GM13977 (cell line): ENCODE results near the gene RHOH.

Experiments used
- DNase-seq: peaks from one replicate; pipeline ENCODE4 v3.0.0; 2012; ENCODE audit warnings: low spot score
- CTCF ChIP-seq: IDR thresholded peaks from 2 replicates; pipeline ENCODE4 v1.5.1; 2012; ENCODE audit warnings: mild to moderate bottlenecking, control low read depth; ENCODE audit not compliant: insufficient read depth; ENCODE audit errors: extremely low read depth, missing control alignments
- in situ Hi-C: fragments of 300-500 bp; cut with MboI; formaldehyde crosslinking; loops from one replicate; pipeline ENCODE4 v1.12.0; 2022; ENCODE audit warnings: low sequenced_read_pairs, low pct_unique_long_range_greater_than_20kb, mixed read lengths, inconsistent platforms; ENCODE audit not compliant: unreplicated experiment

RHOH gene

GRCh38 chr4:40178672-40179071 is 18.2 kb upstream of the RHOH start:
- no peak for TF ChIP-seq CTCF
- no peak for DNase-seq
- in situ Hi-C loops, result no loop called here

- no peak for TF ChIP-seq CTCF
Measured at GRCh38 chr4:40179360-40179759, 17.5 kb upstream of the RHOH start.

GRCh38 chr4:40180356-40180755 is 16.5 kb upstream of the RHOH start:
- DNase-seq, result no peak
- no peak for TF ChIP-seq CTCF
- in situ Hi-C loops, result no loop called here

More at GRCh38 chr4:40179360-40179759, 17.5 kb upstream of the RHOH start:
- in situ Hi-C loops, result no loop called here
- no peak for DNase-seq

- no peak for DNase-seq
- no peak for TF ChIP-seq CTCF
- in situ Hi-C loops, result no loop called here
Measured at GRCh38 chr4:40182001-40182400, 14.8 kb upstream of the RHOH start.

GRCh38 chr4:40182954-40183353 is 13.9 kb upstream of the RHOH start:
- TF ChIP-seq CTCF, result no peak
- in situ Hi-C loops, result no loop called here
- no peak for DNase-seq

GRCh38 chr4:40183615-40184411 is 13.0 kb upstream of the RHOH start:
- DNase-seq, result peak; percentile 49
- in situ Hi-C loops, result no loop called here
- TF ChIP-seq CTCF, result no peak
